MM.1S (cell line): ENCODE measurements around the gene PLTP.

ENCODE experiments used
- CTCF ChIP-seq: fragments of 300-600 bp; sonication (generic); IDR thresholded peaks from 2 replicates; pipeline ENCODE4 v1.5.1; 2016; ENCODE audit warnings: antibody characterized with exemption, low read length, mixed read lengths
- EZH2 ChIP-seq: fragments of 300-600 bp; sonication (generic); optimal IDR thresholded peaks from 2 replicates; pipeline ENCODE3; 2017; ENCODE audit warnings: low read depth, mild to moderate bottlenecking, antibody characterized with exemption, low read length, mixed read lengths

GRCh38 chr20:45892828-45893500, 19.0 kb downstream of the PLTP start:
- TF ChIP-seq CTCF (no peak), EZH2 (no peak)
